Activated naive CD4-positive, alpha-beta T cell treated with anti-CD3 and anti-CD28 coated beads for 36 hours (primary cell): ENCODE measurements around the gene SLC30A9. TPM values are rescaled to one million over a fixed set of nuclear protein-coding genes. Genes with fewer than 3 reads are reported as not detected.

Experiments
- CTCF ChIA-PET: fragments of 350-600 bp; sonication (Branson Sonifier 250); formaldehyde crosslinking; loops from one replicate; lab custom pipeline; 2021; ENCODE audit warnings: antibody characterized with exemption; lab: Charles Lee
- DNase-seq: peaks from one replicate; pipeline ENCODE4 v3.0.0-alpha.2; 2020
- H3K27ac Mint-ChIP-seq: one replicate; pipeline ENCODE4 v1.8.0; 2021; ENCODE audit warnings: mild to moderate bottlenecking, mixed read lengths
- H3K27me3 Mint-ChIP-seq: one replicate; pipeline ENCODE4 v1.8.0; 2021; ENCODE audit warnings: low read depth, mixed read lengths
- H3K36me3 Mint-ChIP-seq: one replicate; pipeline ENCODE4 v1.8.0; 2021; ENCODE audit warnings: low read depth, mixed read lengths
- H3K4me1 Mint-ChIP-seq: one replicate; pipeline ENCODE4 v1.8.0; 2021; ENCODE audit warnings: low read depth, mixed read lengths
- H3K4me3 Mint-ChIP-seq: one replicate; pipeline ENCODE4 v1.8.0; 2021; ENCODE audit warnings: mild to moderate bottlenecking, moderate library complexity, mixed read lengths
- H3K9me3 Mint-ChIP-seq: one replicate; pipeline ENCODE4 v1.8.0; 2021; ENCODE audit warnings: mixed read lengths
- intact Hi-C: fragments of 100-400 bp; cut with micrococcal nuclease; formaldehyde crosslinking; loops from one replicate; pipeline ENCODE4 v1.15.1; 2023
- total RNA-seq, 2 experiments: library from RNA; stranded (reverse); gene quantifications; one replicate each; pipeline ENCODE4 v1.2.3, GENCODE V29; 2021

Gene SLC30A9
- total RNA-seq, 2 experiments from 2014 or later, result 36.2 to 36.3 TPM

- Mint-ChIP-seq H3K9me3 (no peaks in the 10 kb centered on the region), H3K27me3 (peaks cover 2% of the 10 kb centered on the region), H3K4me1 (peaks cover 5% of the 10 kb centered on the region), H3K36me3 (no peaks in the 10 kb centered on the region), H3K27ac (no peak overlapping the region), H3K4me3 (no peak overlapping the region)
- DNase-seq, result no peak
- intact Hi-C loops, result no loop called here
- CTCF ChIA-PET, result no interaction called here
These were observed 12.6 kb upstream of the SLC30A9 start for GRCh38 chr4:41977709-41978108.

GRCh38 chr4:41981456-41981855 is 8.9 kb upstream of the SLC30A9 start, which contains the start of gene DCAF4L1:
Gene DCAF4L1 (plus strand): TSS chr4:41981756. CDS start chr4:41981793, 37 bp downstream.
- H3K4me1 Mint-ChIP-seq, result no peaks in the 10 kb centered on the region
- H3K4me3 Mint-ChIP-seq, result no peak within 1 kb of the TSS
- no peaks in the 10 kb centered on the region for H3K9me3 Mint-ChIP-seq
- no peak for DNase-seq
- CTCF ChIA-PET, result no interaction called here
- H3K36me3 Mint-ChIP-seq, result no peaks in the 10 kb centered on the region
- H3K27ac Mint-ChIP-seq, result no peak within 1 kb of the TSS
- H3K27me3 Mint-ChIP-seq, result no peaks in the 10 kb centered on the region
- intact Hi-C loops, result no loop called here

GRCh38 chr4:41982716-41983115 is 7.6 kb upstream of the SLC30A9 start:
- no peak overlapping the region for H3K27ac Mint-ChIP-seq
- no peak overlapping the region for H3K4me3 Mint-ChIP-seq
- no peaks in the 10 kb centered on the region for H3K4me1 Mint-ChIP-seq
- no peaks in the 10 kb centered on the region for H3K36me3 Mint-ChIP-seq
- CTCF ChIA-PET, result no interaction called here
- intact Hi-C loops, result no loop called here
- no peaks in the 10 kb centered on the region for H3K27me3 Mint-ChIP-seq
- DNase-seq, result no peak
- H3K9me3 Mint-ChIP-seq, result no peaks in the 10 kb centered on the region

DNA sequence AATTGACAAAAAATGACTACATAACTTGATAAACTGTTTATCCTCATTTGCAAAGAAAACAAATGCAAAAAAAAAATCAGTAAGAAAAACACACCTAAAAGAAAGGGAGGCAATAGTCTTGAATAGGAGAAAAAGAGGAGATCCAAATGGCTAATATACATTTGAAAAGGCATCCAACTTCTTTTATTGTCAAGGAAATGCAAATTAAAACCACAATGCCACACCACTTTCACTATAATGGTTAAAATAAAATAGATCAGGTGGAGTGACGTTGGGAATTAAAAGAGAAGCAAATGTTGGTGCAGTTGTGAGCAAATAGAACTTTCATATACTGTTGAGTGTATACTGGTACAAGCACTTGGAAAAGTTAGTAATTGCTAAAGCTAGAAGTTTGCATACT is 5.2 kb upstream of the SLC30A9 start:
- H3K27ac Mint-ChIP-seq, result no peak overlapping the region
- CTCF ChIA-PET, result no interaction called here
- no peaks in the 10 kb centered on the region for H3K27me3 Mint-ChIP-seq
- no peak overlapping the region for H3K4me3 Mint-ChIP-seq
- peaks cover 4% of the 10 kb centered on the region for H3K4me1 Mint-ChIP-seq
- H3K9me3 Mint-ChIP-seq, result no peaks in the 10 kb centered on the region
- intact Hi-C loops, result no loop called here
- H3K36me3 Mint-ChIP-seq, result no peaks in the 10 kb centered on the region
- DNase-seq, result no peak

- no peak for DNase-seq
- Mint-ChIP-seq H3K4me3 (peak overlapping the region; percentile 98), H3K27me3 (no peaks in the 10 kb centered on the region), H3K4me1 (peaks cover 24% of the 10 kb centered on the region), H3K36me3 (peaks cover 1% of the 10 kb centered on the region), H3K27ac (peak overlapping the region; percentile 94), H3K9me3 (no peaks in the 10 kb centered on the region)
- intact Hi-C loops, result loop anchor here (1.0 to 5.0 kb wide), 2 partner anchors 55 to 773 kb away; partner anchors contain the start of gene TMEM33
- CTCF ChIA-PET, result interaction anchor here (0.9 to 1.3 kb wide), 2 partner anchors 15 to 32 kb away, joined by 3 read pairs; no protein-coding TSS in a partner anchor
These were observed 351 bp upstream of the SLC30A9 start for GRCh38 chr4:41989994-41990364.

- CTCF ChIA-PET, result interaction anchor here (1.2 kb wide), 1 partner anchor 56 kb away, joined by 3 read pairs; the partner anchor contains the start of gene TMEM33
- Mint-ChIP-seq H3K27ac (no peak overlapping the region), H3K4me1 (peaks cover 27% of the 10 kb centered on the region), H3K27me3 (no peaks in the 10 kb centered on the region), H3K4me3 (peak overlapping the region; percentile 98), H3K9me3 (no peaks in the 10 kb centered on the region), H3K36me3 (peaks cover 3% of the 10 kb centered on the region)
- intact Hi-C loops, result loop anchor here (5.0 kb wide), 1 partner anchor 775 kb away; no protein-coding TSS in a partner anchor
- DNase-seq, result no peak
These were observed 1.8 kb downstream of the SLC30A9 start for GRCh38 chr4:41991916-41992767.

DNA sequence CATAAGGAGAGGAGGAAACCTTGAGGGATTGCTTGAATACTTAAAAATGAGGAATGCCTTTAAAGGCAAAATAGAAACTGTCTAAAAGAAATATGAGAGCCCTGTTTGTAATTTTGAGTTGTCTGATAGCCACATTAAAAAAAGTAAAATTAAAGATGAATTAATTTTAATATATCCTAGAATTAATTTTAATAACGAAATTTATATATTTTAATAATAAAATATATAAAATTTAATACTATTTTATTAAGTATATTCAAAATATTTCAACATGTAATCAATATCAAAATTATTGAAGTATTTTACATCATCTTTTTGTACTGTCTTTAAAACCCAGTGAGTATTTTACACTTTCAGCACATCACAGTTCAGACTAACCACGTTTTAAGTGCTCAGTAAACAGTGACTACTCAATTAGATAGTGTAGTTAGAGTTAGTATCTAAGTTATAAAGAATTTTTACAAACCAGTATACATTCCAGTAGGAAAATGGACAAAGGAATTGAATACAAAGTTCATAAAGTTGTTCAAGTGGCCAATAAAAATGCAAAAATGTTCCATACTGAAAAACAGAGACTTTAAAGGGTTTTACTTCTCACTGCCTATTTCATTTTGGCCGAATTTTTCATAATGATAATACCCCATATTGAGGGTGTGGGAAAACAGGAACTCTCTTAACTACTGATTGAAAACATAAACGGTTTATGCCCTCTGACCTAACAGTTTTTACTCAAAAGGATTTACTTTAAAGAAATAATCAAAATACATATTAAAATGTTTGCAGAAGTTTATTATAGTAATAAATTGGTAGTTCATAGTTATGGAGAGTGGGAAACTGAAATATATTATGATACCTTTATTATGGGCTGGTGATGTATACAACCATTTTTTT is 2.9 kb downstream of the SLC30A9 start:
- CTCF ChIA-PET, result interaction anchor here (0.7 kb wide), 1 partner anchor 56 kb away, joined by 5 read pairs; no protein-coding TSS in a partner anchor
- no peak for DNase-seq
- no peaks in the 10 kb centered on the region for H3K9me3 Mint-ChIP-seq
- peaks cover 6% of the 10 kb centered on the region for H3K36me3 Mint-ChIP-seq
- H3K27me3 Mint-ChIP-seq, result no peaks in the 10 kb centered on the region
- peaks cover 28% of the 10 kb centered on the region for H3K4me1 Mint-ChIP-seq
- H3K4me3 Mint-ChIP-seq, result no peak overlapping the region
- intact Hi-C loops, result loop anchor here (5.0 kb wide), 1 partner anchor 776 kb away; no protein-coding TSS in a partner anchor
- no peak overlapping the region for H3K27ac Mint-ChIP-seq

- intact Hi-C loops, result loop anchor here (5.0 kb wide), 1 partner anchor 777 kb away; no protein-coding TSS in a partner anchor
- H3K27ac Mint-ChIP-seq, result no peak overlapping the region
- peaks cover 25% of the 10 kb centered on the region for H3K4me1 Mint-ChIP-seq
- no peaks in the 10 kb centered on the region for H3K27me3 Mint-ChIP-seq
- H3K36me3 Mint-ChIP-seq, result peaks cover 6% of the 10 kb centered on the region
- DNase-seq, result no peak
- no peak overlapping the region for H3K4me3 Mint-ChIP-seq
- CTCF ChIA-PET, result interaction anchor here (0.6 kb wide), 1 partner anchor 33 kb away, joined by 3 read pairs; no protein-coding TSS in a partner anchor
- no peaks in the 10 kb centered on the region for H3K9me3 Mint-ChIP-seq
These were observed 4.2 kb downstream of the SLC30A9 start for GRCh38 chr4:41994461-41994985.

GRCh38 chr4:41998019-41998418 is 7.7 kb downstream of the SLC30A9 start:
- H3K27me3 Mint-ChIP-seq, result no peaks in the 10 kb centered on the region
- H3K27ac Mint-ChIP-seq, result no peak overlapping the region
- CTCF ChIA-PET, result interaction anchor here (0.6 kb wide), 1 partner anchor 563 kb away, joined by 4 read pairs; no protein-coding TSS in a partner anchor
- H3K4me1 Mint-ChIP-seq, result peaks cover 10% of the 10 kb centered on the region
- no peaks in the 10 kb centered on the region for H3K9me3 Mint-ChIP-seq
- no peak overlapping the region for H3K4me3 Mint-ChIP-seq
- peaks cover 12% of the 10 kb centered on the region for H3K36me3 Mint-ChIP-seq
- DNase-seq, result no peak
- intact Hi-C loops, result no loop called here

DNA sequence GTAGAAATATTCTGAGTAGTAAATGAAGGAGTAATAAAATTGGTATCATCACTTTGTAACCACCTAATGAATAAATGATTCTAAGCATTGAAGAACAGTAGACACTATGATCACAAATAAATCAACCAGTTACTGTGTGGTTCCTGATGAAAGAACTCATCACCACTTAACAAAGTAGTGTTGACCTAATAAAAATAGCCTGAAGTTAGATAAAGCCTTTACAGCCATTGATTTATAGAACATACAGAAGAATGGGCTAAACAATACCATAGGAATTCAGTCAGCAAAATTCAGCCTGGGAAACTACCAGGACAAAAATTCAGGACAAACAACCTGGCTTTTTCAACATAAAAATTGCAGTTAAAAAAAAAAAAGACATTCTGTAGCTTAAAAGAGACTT is 9.0 kb downstream of the SLC30A9 start:
- Mint-ChIP-seq H3K4me3 (no peak overlapping the region), H3K36me3 (peaks cover 25% of the 10 kb centered on the region), H3K27me3 (no peaks in the 10 kb centered on the region), H3K9me3 (no peaks in the 10 kb centered on the region), H3K4me1 (peaks cover 20% of the 10 kb centered on the region), H3K27ac (no peak overlapping the region)
- CTCF ChIA-PET, result no interaction called here
- no peak for DNase-seq
- intact Hi-C loops, result no loop called here

- H3K4me3 Mint-ChIP-seq, result no peak overlapping the region
- no peaks in the 10 kb centered on the region for H3K27me3 Mint-ChIP-seq
- peaks cover 31% of the 10 kb centered on the region for H3K4me1 Mint-ChIP-seq
- intact Hi-C loops, result no loop called here
- no peak overlapping the region for H3K27ac Mint-ChIP-seq
- H3K36me3 Mint-ChIP-seq, result peaks cover 46% of the 10 kb centered on the region
- DNase-seq, result no peak
- H3K9me3 Mint-ChIP-seq, result no peaks in the 10 kb centered on the region
- CTCF ChIA-PET, result no interaction called here
These were observed 17.9 kb downstream of the SLC30A9 start for GRCh38 chr4:42008011-42008786.
